ENCODE results near the gene MAU2.

GRCh38 chr19:19292607-19293006 is 28.0 kb upstream of the MAU2 start:
- TF ChIP-seq CTCF (conservative IDR thresholded peaks at IDR 0.05; ENCODE audit: low read depth, low read length) (no peak), EZH2 (IDR thresholded peaks at IDR 0.05; ENCODE audit: borderline replicate concordance, low read depth, low read length, poor library complexity, severe bottlenecking) (no peak)
